Stimulated activated CD8-positive, alpha-beta memory T cell treated with anti-CD3 and anti-CD28 coated beads, Interleukin-15, amount 100 ng/mL, for 24 hours (primary cell): ENCODE results near the gene TLE1.
"Not testable (repeated sequence)": the region's sequence is repeated elsewhere in the genome, so short reads cannot be mapped to it uniquely, and the experiment has no call there.

Experiments
- DNase-seq: peaks from one replicate; pipeline ENCODE4 v3.0.0-alpha.2; 2020; ENCODE audit warnings: low read depth

TLE1 gene

GRCh38 chr9:81689343-81690175, at the start of gene TLE1:
TSS of gene TLE1 (minus strand) at chr9:81689547. CDS start at chr9:81688240, 1,307 bp downstream.
- DNase-seq = peak; percentile 70

- no peak for DNase-seq
Measured at GRCh38 chr9:81737871-81738507, 48.6 kb upstream of the TLE1 start.

- not testable (repeated sequence) for DNase-seq
Measured at GRCh38 chr9:81730498-81730897, 41.2 kb upstream of the TLE1 start.

GRCh38 chr9:81729135-81729534, 39.8 kb upstream of the TLE1 start:
- no peak for DNase-seq

- no peak for DNase-seq
Measured at GRCh38 chr9:81724242-81724889, 35.0 kb upstream of the TLE1 start.

- DNase-seq = no peak
Measured at GRCh38 chr9:81722277-81722676, 32.9 kb upstream of the TLE1 start.

- no peak for DNase-seq
Measured at GRCh38 chr9:81720450-81721086, 31.2 kb upstream of the TLE1 start.

GRCh38 chr9:81719972-81720371, 30.6 kb upstream of the TLE1 start:
- DNase-seq = no peak

- DNase-seq = no peak
Measured at GRCh38 chr9:81718244-81718643, 28.9 kb upstream of the TLE1 start.

GRCh38 chr9:81717747-81718077, 28.4 kb upstream of the TLE1 start:
- no peak for DNase-seq

- no peak for DNase-seq
Measured at GRCh38 chr9:81717061-81717746, 27.9 kb upstream of the TLE1 start.

- DNase-seq = no peak
Measured at GRCh38 chr9:81716409-81716808, 27.1 kb upstream of the TLE1 start.

GRCh38 chr9:81705578-81705977, 16.2 kb upstream of the TLE1 start:
- DNase-seq = no peak

GRCh38 chr9:81694541-81694940, 5.2 kb upstream of the TLE1 start:
- no peak for DNase-seq

GRCh38 chr9:81693671-81694378, 4.5 kb upstream of the TLE1 start:
- no peak for DNase-seq

GRCh38 chr9:81690251-81690851, 1.0 kb upstream of the TLE1 start:
- no peak for DNase-seq

- DNase-seq = not testable (repeated sequence)
Measured at GRCh38 chr9:81689093-81689342, 329 bp downstream of the TLE1 start.

GRCh38 chr9:81688262-81689092, 870 bp downstream of the TLE1 start:
- not testable (repeated sequence) for DNase-seq

GRCh38 chr9:81687521-81688261, 1.7 kb downstream of the TLE1 start:
- no peak for DNase-seq
